DOHH2 (cell line): ENCODE results near the gene PPCDC.

Experiments used
- H3F3A ChIP-seq: fragments of 200-600 bp; sonication (generic), shearing (Covaris generic); 2 replicates; pipeline ENCODE4 v1.6.0; 2016; ENCODE audit warnings: antibody characterized with exemption, mild to moderate bottlenecking; ENCODE audit not compliant: control insufficient read depth, insufficient read depth
- H3K27ac ChIP-seq: fragments of 200-600 bp; sonication (generic); 2 replicates; pipeline ENCODE4 v1.5.1; 2014; ENCODE audit warnings: low read depth, mild to moderate bottlenecking, low read length, moderate library complexity
- H3K27me3 ChIP-seq: fragments of 200-600 bp; sonication (generic); 2 replicates; pipeline ENCODE4 v1.6.1; 2014; ENCODE audit warnings: mild to moderate bottlenecking, low read length, mixed read lengths; ENCODE audit not compliant: control insufficient read depth
- H3K36me3 ChIP-seq: fragments of 200-600 bp; sonication (generic); 2 replicates; pipeline ENCODE4 v1.6.1; 2014; ENCODE audit warnings: mild to moderate bottlenecking, low read length, moderate library complexity, mixed read lengths; ENCODE audit not compliant: control insufficient read depth
- H3K4me1 ChIP-seq: fragments of 200-600 bp; sonication (generic); 2 replicates; pipeline ENCODE4 v1.6.1; 2014; ENCODE audit warnings: mild to moderate bottlenecking, low read length, mixed read lengths; ENCODE audit not compliant: control insufficient read depth
- H3K4me2 ChIP-seq: fragments of 200-600 bp; sonication (generic); 2 replicates; pipeline ENCODE4 v1.6.0; 2014; ENCODE audit warnings: mild to moderate bottlenecking, low read length, moderate library complexity
- H3K4me3 ChIP-seq: fragments of 200-600 bp; sonication (generic); 2 replicates; pipeline ENCODE4 v1.5.1; 2014; ENCODE audit warnings: mild to moderate bottlenecking, low read length, mixed read lengths
- H3K79me2 ChIP-seq: fragments of 200-600 bp; sonication (generic); 2 replicates; pipeline ENCODE4 v1.6.1; 2014; ENCODE audit warnings: mild to moderate bottlenecking, low read length, mixed read lengths; ENCODE audit not compliant: control insufficient read depth
- H3K9me2 ChIP-seq: fragments of 200-600 bp; sonication (generic); replicated peaks from 2 replicates; pipeline ENCODE4 v1.6.1; 2014; ENCODE audit warnings: mild to moderate bottlenecking, low read length, mixed read lengths; ENCODE audit not compliant: control insufficient read depth
- H3K9me3 ChIP-seq: fragments of 200-600 bp; sonication (generic); 2 replicates; pipeline ENCODE4 v1.6.1; 2014; ENCODE audit warnings: antibody characterized with exemption, low read length, mixed read lengths; ENCODE audit not compliant: control insufficient read depth, insufficient read depth
- H4K20me1 ChIP-seq: fragments of 200-600 bp; sonication (generic); 2 replicates; pipeline ENCODE4 v1.6.0; 2014; ENCODE audit warnings: low read depth, mild to moderate bottlenecking, antibody characterized with exemption, low read length, moderate library complexity; ENCODE audit not compliant: control insufficient read depth, insufficient read depth
- EZH2phosphoT487 ChIP-seq: fragments of 200-600 bp; sonication (generic); IDR thresholded peaks from 2 replicates; pipeline ENCODE4 v1.6.1; 2017; ENCODE audit warnings: borderline replicate concordance, mild to moderate bottlenecking, antibody characterized with exemption, low read length, moderate library complexity, mixed read lengths
- TF ChIP-seq, protein P1 (sequence below): fragments of 200-600 bp; sonication (generic); IDR thresholded peaks from one replicate; pipeline ENCODE4 v1.5.1; 2014; ENCODE audit warnings: antibody characterized with exemption, mild to moderate bottlenecking, low read depth, low read length; ENCODE audit not compliant: poor library complexity, severe bottlenecking

The PPCDC gene

GRCh38 chr15:74995779-74996765 lies 27.3 kb upstream of the PPCDC start:
- H3K9me3 ChIP-seq: no peaks in the 10 kb centered on the region
- H3F3A ChIP-seq: no peaks in the 10 kb centered on the region
- H3K27me3 ChIP-seq: peaks cover 8% of the 10 kb centered on the region
- peak overlapping the region; percentile 81 for H3K4me3 ChIP-seq
- H3K36me3 ChIP-seq: no peaks in the 10 kb centered on the region
- H3K9me2 ChIP-seq: no peaks in the 10 kb centered on the region
- no peaks in the 10 kb centered on the region for H3K79me2 ChIP-seq
- H3K4me2 ChIP-seq: peak overlapping the region; percentile 93
- no peak overlapping the region for H3K27ac ChIP-seq
- peaks cover 31% of the 10 kb centered on the region for H3K4me1 ChIP-seq
- no peaks in the 10 kb centered on the region; the same call in 1 of the 2 replicates for H4K20me1 ChIP-seq
- no peak for TF ChIP-seq EZH2phosphoT487
- TF ChIP-seq, protein P1, sequence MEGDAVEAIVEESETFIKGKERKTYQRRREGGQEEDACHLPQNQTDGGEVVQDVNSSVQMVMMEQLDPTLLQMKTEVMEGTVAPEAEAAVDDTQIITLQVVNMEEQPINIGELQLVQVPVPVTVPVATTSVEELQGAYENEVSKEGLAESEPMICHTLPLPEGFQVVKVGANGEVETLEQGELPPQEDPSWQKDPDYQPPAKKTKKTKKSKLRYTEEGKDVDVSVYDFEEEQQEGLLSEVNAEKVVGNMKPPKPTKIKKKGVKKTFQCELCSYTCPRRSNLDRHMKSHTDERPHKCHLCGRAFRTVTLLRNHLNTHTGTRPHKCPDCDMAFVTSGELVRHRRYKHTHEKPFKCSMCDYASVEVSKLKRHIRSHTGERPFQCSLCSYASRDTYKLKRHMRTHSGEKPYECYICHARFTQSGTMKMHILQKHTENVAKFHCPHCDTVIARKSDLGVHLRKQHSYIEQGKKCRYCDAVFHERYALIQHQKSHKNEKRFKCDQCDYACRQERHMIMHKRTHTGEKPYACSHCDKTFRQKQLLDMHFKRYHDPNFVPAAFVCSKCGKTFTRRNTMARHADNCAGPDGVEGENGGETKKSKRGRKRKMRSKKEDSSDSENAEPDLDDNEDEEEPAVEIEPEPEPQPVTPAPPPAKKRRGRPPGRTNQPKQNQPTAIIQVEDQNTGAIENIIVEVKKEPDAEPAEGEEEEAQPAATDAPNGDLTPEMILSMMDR: no peak

DNA sequence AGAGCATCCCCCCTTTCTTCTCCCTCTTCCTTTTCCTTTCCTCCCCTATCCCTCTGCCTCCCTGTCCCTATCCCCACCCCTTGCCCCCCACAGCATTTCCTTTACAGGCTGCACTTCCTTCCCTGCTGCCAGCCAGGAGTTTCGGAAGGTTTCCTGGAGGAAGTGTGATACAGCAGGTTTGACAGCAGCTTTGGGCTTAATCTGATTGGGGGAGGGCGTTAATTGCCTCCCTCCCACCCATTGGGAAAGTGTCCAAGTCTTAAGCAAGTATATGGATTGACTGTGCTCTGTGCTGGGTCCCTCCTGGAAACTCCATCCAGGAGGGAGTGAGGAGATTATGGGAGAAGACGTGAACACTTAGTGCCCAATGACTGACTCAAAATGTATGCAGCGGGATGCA lies 26.2 kb upstream of the PPCDC start:
- no peak overlapping the region for H3K4me3 ChIP-seq

GRCh38 chr15:74997543-74997942 lies 25.8 kb upstream of the PPCDC start:
- no peaks in the 10 kb centered on the region for H3K9me2 ChIP-seq
- H3K27ac ChIP-seq: no peak overlapping the region
- no peaks in the 10 kb centered on the region for H3K79me2 ChIP-seq
- peaks cover 26% of the 10 kb centered on the region for H3K4me1 ChIP-seq
- no peaks in the 10 kb centered on the region for H3F3A ChIP-seq
- TF ChIP-seq, protein P1: no peak
- no peak for TF ChIP-seq EZH2phosphoT487
- no peak overlapping the region for H3K4me3 ChIP-seq
- no peaks in the 10 kb centered on the region; the same call in 1 of the 2 replicates for H4K20me1 ChIP-seq
- no peak overlapping the region for H3K4me2 ChIP-seq
- H3K27me3 ChIP-seq: peaks cover 4% of the 10 kb centered on the region; the same call in 1 of the 2 replicates
- no peaks in the 10 kb centered on the region for H3K9me3 ChIP-seq
- H3K36me3 ChIP-seq: no peaks in the 10 kb centered on the region

More for the DNA sequence above, 26.2 kb upstream of the PPCDC start:
- Histone ChIP-seq H3K36me3 (no peaks in the 10 kb centered on the region), H3K4me2 (no peak overlapping the region; the same call in 1 of the 2 replicates), H3K9me3 (no peaks in the 10 kb centered on the region), H3K27me3 (peaks cover 4% of the 10 kb centered on the region; the same call in 1 of the 2 replicates), H3K9me2 (no peaks in the 10 kb centered on the region), H3K4me1 (peaks cover 28% of the 10 kb centered on the region), H3F3A (no peaks in the 10 kb centered on the region), H3K79me2 (no peaks in the 10 kb centered on the region), H3K27ac (no peak overlapping the region), H4K20me1 (no peaks in the 10 kb centered on the region; the same call in 1 of the 2 replicates)
- TF ChIP-seq EZH2phosphoT487: no peak
- TF ChIP-seq, protein P1: no peak
